Testis (tissue), 2 donors: Measurements from ENCODE around the gene PHAF1.

Experiments
- CTCF ChIP-seq, 3 experiments: fragments of 450-650 bp in 2 of 3; fragments of 200-600 bp in 1 of 3; sonication (generic) in 1 of 3; IDR thresholded peaks; one replicate each; pipeline ENCODE4 v1.5.1; 2016 to 2019; ENCODE audit warnings: antibody characterized with exemption in 3 of 3, mild to moderate bottlenecking in 2 of 3, moderate library complexity in 1 of 3
- POLR2A ChIP-seq: fragments of 450-650 bp; IDR thresholded peaks from one replicate; pipeline ENCODE4 v1.6.1; 2017; ENCODE audit warnings: antibody characterized with exemption, mild to moderate bottlenecking, moderate library complexity

DNA sequence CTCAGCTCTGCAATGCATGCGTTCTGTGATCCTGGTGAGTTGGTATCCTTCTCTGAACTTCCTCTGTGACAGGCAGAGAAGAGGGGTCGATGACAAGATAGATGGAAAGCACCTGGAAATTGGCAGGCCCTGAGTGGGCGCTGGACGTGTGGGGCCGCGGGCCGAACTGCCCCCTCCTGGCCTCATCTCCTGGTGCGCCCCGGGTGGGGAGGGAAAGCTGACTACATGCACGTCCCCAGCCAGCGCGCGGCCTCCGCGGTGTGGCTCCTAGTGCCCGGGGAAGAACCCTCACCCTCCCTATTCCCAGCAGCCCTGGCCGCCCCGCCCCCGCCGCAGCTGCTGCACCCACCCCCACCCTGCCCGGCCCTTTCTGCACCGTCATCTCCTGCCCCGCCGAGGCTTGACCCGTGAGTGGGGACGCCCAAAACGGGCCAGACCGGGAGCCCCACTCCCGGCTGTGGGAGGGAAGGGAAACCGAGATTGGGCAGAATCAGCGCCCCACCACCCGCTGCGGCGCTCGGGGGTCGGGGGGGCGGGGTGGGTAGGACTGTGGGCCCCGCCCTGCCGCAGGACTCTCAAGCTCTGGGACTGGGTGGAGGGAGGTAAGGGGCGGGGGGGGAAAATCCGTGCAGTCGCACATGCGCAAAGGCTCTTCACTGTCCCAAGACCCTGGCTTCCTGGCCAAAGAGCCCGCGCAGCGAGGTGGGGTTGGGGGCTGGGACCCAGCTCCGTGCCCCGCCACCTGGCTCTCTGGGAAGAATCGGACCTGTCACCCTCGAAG lies 60.6 kb downstream of the PHAF1 start, which contains the start of gene NOL3:
- TF ChIP-seq CTCF (IDR thresholded peaks at IDR 0.05): no peak
- TF ChIP-seq POLR2A: no peak
